GM20431 (cell line): ENCODE data around the gene TSPYL4.

Experiments used
- in situ Hi-C: fragments of 300-500 bp; cut with MseI, MboI; formaldehyde crosslinking; loops from one replicate; pipeline ENCODE4 v1.15.0; 2020; ENCODE audit warnings: low sequenced_read_pairs; ENCODE audit not compliant: unreplicated experiment

TSPYL4 gene

DNA sequence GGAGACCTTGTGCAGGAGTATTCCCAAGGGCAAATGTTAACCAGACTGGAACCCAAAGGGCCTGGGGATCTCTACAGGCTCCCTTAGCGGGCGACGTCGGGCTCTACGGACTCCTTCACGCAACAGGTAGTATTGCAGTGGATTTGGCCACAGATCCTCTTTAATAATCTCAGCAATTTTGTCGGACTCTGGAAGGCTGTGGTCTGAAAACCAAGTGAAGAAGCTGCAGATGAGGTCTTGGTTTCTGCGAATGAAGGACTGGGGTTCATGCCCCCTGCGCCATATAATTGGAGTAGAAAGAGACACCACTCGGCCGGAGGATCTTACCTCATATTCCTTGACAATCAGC is 24.6 kb upstream of the TSPYL4 start:
- in situ Hi-C loops = loop anchor here (25.0 kb wide), 1 partner anchor 384 kb away; the partner anchor contains the start of gene ZUP1

DNA sequence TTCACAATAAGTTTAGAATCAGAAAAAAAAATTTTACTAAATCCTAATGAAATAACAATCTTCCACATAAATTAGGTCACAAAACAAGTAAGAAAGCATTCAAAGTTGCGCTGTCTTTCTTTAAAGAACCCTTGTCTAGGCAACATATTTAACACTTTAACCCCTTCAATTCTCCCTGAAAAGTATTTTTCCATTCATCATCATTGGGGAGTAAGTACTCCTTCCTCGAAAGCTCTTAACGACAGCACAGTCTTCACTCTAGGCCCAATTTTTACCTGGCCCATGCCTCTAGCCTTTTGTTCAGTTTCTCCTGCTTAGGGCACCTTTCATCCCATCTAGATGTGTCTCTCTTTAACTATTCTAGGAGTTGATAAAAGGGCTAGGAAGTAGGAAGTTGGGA is 23.2 kb upstream of the TSPYL4 start:
- in situ Hi-C loops = loop anchor here (25.0 kb wide), 1 partner anchor 385 kb away; the partner anchor contains the start of gene ZUP1

DNA sequence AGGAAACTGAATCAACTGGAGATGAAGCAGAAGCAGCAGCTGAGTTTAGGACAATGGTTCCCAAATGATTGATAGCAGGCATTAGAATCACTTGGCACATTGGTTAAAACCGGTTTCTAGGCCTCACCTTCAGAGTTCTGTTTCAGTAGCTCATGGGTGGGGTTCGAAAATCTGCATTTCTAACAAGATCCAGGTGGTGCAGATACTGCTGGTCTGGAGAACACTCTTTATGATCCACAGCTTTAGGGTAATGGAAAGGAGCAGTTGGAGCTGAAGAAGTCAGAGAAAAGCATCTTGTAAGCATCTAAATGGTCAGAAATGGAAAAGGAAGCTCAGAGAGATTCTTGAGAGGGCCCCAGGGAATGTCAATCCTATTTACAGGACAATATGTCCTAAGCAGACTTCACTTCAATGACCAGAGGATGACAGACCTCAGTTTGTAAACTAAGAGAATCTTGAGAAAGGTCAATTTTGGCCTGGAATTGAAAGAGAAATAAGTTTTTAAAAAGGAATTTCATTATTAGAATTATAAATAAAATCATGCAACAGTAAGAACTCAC is 17.4 kb upstream of the TSPYL4 start:
- in situ Hi-C loops = no loop called here

- in situ Hi-C loops = no loop called here
These were observed 14.9 kb upstream of the TSPYL4 start for GRCh38 chr6:116268589-116269293.

DNA sequence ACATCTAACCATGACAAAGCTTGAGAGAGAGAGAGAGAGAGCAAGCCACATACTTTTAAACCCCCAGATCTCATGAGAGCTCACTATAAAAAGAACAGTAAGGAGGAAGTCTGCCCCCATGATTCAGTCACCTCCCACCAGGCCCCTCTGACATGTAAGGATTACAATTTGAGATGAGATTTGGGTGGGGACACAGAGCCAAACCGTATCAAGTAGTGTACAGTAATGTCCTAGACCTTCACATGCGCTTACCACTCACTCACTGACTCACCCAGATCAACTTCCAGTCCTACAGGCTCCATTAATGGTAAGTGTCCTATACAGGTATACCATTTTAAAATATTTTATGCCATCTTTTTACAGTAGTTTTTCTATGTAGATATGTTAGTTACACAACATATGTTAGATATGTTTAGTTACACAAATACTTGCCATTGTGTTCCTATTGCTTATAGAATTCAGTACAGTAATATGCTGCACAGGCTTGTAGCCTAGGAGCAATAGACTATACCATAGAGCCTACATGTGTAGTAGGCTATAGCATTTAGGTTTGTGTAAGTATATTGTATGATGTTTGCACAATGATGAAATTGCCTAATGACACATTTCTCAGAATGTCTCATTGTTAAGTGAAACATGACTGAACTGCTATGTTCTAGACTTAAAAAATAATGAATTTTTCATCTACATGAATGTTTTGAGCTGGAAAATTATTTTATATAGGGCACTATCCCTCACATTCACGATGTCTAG is 14.1 kb upstream of the TSPYL4 start:
- in situ Hi-C loops = no loop called here

- in situ Hi-C loops = no loop called here
These were observed 12.9 kb upstream of the TSPYL4 start for GRCh38 chr6:116266803-116267202.

DNA sequence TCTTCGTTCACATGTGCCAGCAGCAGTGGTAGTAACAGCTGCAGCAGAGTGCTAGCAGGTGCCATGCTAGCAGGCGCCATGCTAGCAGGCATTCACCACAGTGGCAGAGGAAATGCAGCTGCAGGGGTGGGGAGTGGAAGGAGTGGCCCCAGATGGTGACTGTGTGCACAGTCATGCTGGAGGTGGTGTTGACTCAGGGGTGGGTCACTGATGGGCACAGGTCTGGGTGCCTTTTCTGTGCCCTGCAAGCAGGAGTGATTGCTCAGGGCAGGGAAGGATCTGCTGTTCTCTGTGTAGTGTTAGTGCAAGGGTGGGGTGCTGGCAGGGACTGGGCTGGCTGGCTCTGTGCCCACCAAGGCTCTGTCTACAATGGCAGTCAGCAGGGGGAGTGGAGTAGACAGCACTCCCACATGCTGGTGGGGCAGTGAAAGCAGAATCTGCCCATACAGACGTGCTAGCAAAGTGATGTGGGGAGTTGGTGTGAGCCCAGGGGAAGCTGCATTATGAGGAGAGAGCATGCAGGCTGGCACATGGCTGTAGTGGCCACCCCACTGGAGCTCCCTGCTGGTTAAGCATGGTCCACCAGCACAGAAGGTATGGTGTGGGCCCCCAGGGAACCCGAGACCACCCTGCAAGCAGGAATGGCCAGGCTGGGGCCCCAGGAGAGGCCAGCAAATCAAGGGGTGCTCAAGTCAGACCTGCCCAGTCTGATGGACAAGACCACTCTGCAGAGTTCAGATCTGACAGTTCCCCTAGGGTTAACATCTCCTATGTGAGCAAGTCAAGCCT is 11.4 kb upstream of the TSPYL4 start:
- in situ Hi-C loops = no loop called here

DNA sequence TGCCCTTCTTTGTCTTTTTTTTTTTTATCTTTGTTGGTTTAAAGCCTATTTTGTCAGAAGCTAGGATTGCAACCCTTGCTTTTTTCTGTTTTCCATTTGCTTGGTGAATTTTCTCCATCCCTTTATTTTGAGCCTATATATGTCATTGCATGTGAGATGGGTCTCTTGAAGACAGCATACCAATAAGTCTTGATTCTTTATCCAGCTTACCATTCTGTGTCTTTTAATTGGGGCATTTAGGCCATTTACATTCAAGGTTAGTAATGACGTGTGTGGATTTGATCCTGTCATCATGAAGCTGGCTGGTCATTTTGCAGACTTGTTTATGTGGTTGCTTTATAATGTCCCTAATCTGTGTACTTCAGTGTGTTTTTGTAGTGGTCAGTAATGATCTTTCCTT is 9.5 kb upstream of the TSPYL4 start:
- in situ Hi-C loops = no loop called here

DNA sequence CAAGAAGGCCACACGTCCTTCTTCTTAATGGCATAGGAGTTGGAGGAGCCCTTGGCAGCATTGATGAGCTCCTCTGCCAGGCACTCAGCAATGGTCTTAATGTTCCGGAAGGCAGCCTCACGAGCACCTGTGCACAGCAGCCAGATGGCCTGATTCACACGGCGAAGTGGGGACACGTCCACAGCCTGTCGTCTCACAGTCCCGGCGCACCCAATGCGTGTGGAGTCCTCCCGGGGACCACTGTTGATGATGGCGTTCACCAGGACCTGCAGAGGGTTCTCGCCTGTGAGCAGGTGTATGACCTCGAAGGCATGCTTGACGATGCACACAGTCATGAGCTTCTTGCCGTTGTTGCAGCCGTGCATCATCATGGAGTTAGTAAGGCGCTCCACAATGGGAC is 4.6 kb upstream of the TSPYL4 start:
- in situ Hi-C loops = no loop called here

DNA sequence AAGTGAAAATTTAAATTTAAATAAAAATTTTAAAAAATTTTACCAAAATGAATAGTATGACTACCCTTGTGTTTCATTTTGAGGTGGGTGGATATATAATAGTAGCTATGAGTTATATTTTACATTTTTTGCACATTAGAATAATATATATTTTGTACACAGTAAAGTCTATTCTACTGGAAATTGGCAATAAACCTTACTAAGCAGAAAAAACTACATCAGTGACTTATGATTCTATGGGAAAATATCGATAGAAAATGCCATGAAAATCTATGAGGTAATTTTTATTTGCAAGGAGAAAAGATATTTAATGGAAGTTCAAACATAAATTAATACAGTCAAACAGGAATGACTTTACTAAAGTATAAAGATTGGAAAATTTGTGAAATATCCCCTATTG is 2.8 kb upstream of the TSPYL4 start:
- in situ Hi-C loops = no loop called here

- in situ Hi-C loops = no loop called here
These were observed 1.4 kb upstream of the TSPYL4 start for GRCh38 chr6:116255246-116255800.

DNA sequence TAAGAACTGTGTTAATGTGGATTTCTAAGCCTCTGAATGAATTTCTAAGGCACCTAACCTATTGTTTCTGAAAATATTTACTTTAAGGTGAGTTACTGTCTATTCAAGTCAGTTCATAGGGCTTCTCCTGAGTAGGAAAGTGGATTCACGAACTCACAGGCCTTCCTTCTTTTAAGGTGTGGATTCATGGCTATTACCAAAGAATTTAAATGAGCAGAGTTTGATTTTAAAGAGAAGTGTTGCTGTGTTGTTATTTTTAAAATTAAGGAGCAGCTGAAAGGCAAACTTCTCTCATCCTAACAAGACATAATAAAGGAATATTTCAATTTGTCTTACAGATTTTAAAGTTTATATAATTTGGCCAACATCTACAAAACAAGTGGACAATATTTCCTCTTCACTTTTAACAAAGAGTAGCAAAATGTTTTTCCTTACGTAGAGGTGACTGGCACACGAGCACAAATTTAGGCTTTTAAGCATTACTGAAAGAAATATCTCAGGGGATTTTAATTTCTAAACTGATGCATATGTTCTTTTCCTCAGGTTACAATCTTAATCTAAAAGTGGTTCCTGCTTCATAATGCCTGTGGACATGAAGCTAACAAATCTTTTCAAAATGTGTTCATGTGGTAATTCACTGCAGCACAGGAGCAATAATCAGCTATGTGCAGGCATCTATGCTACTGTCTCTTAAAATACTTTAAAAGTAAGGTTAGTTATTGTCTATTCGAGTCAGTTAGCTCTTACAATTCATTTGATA is 602 bp upstream of the TSPYL4 start:
- in situ Hi-C loops = no loop called here

DNA sequence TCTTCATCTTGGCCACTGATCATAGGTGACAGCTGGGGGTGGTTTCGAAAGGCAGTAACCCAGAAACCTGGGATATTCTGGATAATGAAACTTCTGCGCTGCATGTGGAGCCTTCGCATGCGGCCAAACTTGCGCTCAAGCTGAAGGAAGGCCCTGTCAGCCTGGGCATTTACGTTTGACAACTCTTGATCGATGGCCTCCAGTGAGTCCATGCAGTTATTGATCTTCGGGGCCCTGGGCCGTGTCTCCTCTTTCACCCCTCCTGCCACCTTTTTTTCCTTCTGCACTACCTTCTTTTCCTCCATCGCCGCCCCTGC is 729 bp downstream of the TSPYL4 start:
- in situ Hi-C loops = no loop called here

DNA sequence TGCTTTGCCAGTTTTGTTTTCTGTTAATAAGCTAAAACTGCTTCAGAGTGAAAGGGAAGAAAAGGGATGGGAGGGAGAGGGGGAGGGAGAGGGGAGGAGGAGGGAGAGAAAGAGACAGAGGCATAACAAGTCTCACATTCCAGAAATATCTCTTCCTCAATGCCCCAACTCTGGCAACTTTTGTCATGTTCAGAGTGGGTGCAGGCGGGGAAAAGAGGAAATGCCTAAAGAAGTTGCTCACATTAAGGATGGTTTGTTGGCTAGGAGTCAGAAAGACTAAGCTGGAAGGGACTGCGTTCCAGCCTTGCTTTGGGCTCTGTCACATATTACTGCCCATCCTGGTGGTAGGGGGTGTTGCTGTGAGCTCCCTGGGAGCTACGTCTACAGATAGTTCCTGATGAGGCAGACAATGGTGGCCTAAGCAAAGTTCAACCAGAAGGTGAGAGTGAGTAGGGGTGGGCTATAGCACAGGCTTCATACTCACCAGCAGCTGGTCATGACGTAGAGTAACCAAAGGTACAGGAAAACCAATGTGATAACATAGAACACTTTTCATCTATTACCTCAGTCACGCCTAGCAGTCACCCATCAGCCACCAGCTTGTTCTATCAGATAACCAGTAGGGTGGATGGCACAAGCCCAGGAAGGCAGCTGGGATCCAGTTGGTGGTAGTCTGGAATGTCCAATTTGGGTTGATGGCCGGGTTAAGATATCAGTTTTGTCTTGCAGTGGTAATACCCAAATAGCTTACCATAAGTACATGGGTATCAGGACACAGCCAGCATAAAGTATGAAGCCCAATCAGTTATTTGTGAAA is 2.1 kb downstream of the TSPYL4 start:
- in situ Hi-C loops = no loop called here

- in situ Hi-C loops = no loop called here
These were observed 5.3 kb downstream of the TSPYL4 start for GRCh38 chr6:116248577-116248976.

- in situ Hi-C loops = no loop called here
These were observed 6.6 kb downstream of the TSPYL4 start for GRCh38 chr6:116247285-116247684.

DNA sequence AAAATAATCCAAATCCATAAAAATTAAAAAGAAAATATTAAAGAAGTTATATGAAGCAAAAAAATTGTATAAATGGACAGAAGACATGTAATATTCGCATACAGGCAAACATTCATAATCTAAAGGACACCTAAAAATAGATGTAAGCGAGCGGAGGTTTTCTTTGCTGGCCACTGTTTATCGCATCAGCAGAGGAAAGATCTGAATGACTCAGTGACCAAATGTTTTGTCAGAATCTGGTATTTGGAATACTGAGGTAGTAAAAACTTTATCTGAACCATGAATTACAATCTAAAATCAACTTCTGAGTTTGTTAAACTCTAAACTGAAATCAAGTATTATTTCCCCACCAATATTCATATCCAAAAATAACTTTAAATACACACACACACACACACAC is 7.8 kb downstream of the TSPYL4 start:
- in situ Hi-C loops = no loop called here

- in situ Hi-C loops = no loop called here
These were observed 9.6 kb downstream of the TSPYL4 start for GRCh38 chr6:116244284-116244683.

- in situ Hi-C loops = no loop called here
These were observed 14.0 kb downstream of the TSPYL4 start for GRCh38 chr6:116239856-116240255.
